ENCODE measurements around the gene YY1.

Gene YY1

GRCh38 chr14:100274250-100274649 is 35.3 kb downstream of the YY1 start:
- H3K27ac ChIP-seq = no peak overlapping the region
- TF ChIP-seq ZFX (IDR thresholded peaks at IDR 0.05) = no peak
- TF ChIP-seq, protein P1, sequence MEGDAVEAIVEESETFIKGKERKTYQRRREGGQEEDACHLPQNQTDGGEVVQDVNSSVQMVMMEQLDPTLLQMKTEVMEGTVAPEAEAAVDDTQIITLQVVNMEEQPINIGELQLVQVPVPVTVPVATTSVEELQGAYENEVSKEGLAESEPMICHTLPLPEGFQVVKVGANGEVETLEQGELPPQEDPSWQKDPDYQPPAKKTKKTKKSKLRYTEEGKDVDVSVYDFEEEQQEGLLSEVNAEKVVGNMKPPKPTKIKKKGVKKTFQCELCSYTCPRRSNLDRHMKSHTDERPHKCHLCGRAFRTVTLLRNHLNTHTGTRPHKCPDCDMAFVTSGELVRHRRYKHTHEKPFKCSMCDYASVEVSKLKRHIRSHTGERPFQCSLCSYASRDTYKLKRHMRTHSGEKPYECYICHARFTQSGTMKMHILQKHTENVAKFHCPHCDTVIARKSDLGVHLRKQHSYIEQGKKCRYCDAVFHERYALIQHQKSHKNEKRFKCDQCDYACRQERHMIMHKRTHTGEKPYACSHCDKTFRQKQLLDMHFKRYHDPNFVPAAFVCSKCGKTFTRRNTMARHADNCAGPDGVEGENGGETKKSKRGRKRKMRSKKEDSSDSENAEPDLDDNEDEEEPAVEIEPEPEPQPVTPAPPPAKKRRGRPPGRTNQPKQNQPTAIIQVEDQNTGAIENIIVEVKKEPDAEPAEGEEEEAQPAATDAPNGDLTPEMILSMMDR (conservative IDR thresholded peaks at IDR 0.05) = no peak

- TF ChIP-seq, protein P1 (conservative IDR thresholded peaks at IDR 0.05) = no peak
- no peak for TF ChIP-seq ZFX (IDR thresholded peaks at IDR 0.05)
- no peak overlapping the region for H3K27ac ChIP-seq
These were observed 36.3 kb downstream of the YY1 start for GRCh38 chr14:100275214-100275613.

GRCh38 chr14:100278702-100279101 is 39.8 kb downstream of the YY1 start:
- TF ChIP-seq, protein P1 (conservative IDR thresholded peaks at IDR 0.05) = no peak
- TF ChIP-seq ZFX (IDR thresholded peaks at IDR 0.05) = no peak
- no peak overlapping the region for H3K27ac ChIP-seq

GRCh38 chr14:100279133-100279532 is 40.2 kb downstream of the YY1 start:
- no peak for TF ChIP-seq ZFX (IDR thresholded peaks at IDR 0.05)
- TF ChIP-seq, protein P1 (conservative IDR thresholded peaks at IDR 0.05) = no peak
- H3K27ac ChIP-seq = no peak overlapping the region

GRCh38 chr14:100279563-100279962 is 40.6 kb downstream of the YY1 start:
- no peak overlapping the region for H3K27ac ChIP-seq
- TF ChIP-seq, protein P1 (conservative IDR thresholded peaks at IDR 0.05) = no peak
- TF ChIP-seq ZFX (IDR thresholded peaks at IDR 0.05) = no peak

DNA sequence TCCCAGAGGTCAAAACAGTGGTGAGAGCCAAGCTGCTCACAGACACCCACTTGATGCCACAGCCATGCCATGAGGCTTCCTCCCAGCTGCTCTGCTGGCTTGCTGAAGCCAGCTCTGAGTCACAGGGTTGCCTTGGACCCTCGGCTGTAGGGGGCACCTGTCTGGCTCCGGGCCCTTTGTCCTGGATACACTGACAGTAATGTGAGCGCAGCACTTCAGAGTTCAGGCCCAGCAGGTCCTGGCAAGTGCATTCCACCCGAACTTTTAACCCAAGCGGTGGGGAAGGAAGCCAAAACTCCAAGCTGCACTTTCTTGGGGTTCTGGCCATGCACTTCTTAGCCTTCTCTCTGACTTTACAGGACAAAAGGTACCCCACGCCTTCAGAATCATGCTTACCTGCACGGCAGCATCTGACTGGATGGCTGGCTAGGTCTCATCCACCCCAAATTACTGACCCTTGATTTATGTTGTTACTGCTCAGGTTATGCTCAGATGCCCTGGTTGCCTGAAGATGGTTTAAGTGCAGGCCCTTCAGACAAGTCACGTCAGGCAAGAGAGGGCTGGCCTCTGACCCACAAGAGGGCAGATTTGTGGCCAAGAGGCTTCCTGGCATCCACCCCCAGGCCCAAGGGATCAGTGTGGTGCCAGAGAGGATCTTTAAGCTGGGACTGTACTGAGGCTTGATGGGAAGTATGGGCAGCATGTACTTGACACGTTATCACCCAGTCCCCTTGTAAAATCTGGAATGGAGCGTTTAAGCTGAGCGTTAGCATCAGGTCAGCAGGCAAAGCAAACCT is 42.5 kb downstream of the YY1 start:
- H3K27ac ChIP-seq = no peak overlapping the region
- TF ChIP-seq ZFX (IDR thresholded peaks at IDR 0.05) = no peak
- TF ChIP-seq, protein P1 (conservative IDR thresholded peaks at IDR 0.05) = no peak

DNA sequence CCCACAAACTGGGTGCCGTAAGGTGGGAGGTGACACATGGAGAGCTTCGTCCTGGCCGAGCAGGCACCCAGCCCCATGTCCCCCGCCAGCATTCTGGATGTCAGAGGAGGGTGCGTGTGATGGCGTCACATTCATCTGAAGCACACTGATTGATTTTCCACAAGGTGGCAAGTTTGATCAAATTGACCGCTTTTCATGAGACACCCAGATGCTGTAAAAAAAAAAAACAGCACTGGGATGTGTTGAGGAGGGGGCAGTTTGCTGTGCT is 43.1 kb downstream of the YY1 start:
- H3K27ac ChIP-seq = no peak overlapping the region
- TF ChIP-seq, protein P1 (conservative IDR thresholded peaks at IDR 0.05) = no peak
- no peak for TF ChIP-seq ZFX (IDR thresholded peaks at IDR 0.05)

Measured in C4-2B (cell line).